ENCODE measurements around the gene LMOD3. TPM values are rescaled to one million over a fixed set of nuclear protein-coding genes. Genes with fewer than 3 reads are reported as not detected.

The LMOD3 gene
- total and polyA plus RNA-seq, 2 of the 8 experiments (the other 6 are each of a cell fraction or from before 2014, with no cell fraction given), result not detected

DNA sequence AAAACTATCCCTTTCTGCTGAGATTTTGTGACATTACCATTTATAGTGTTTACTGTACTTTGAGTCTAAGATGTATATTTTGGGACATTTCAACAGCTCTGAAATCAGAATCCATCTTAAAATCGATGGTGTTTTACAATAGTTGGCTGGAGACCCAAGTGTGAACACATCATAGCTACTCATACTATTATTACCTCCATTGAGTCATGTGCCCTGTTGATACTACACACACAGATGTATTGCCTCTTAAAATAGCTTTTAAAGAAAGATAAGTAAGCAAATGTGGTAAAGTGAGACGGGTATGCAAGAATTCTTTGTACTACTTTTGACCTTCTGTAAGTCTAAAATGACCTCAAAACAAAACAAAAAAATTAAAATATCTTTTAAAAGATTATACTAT is 6.7 kb downstream of the LMOD3 start (continued):
- no peak for TF ChIP-seq NRF1 (IDR thresholded peaks at IDR 0.05; ENCODE audit: low read depth, low read length)
- TF ChIP-seq SAP30 (IDR thresholded peaks at IDR 0.05; ENCODE audit: insufficient read depth, insufficient replicate concordance, low read length), result no peak
- TF ChIP-seq, protein P1, sequence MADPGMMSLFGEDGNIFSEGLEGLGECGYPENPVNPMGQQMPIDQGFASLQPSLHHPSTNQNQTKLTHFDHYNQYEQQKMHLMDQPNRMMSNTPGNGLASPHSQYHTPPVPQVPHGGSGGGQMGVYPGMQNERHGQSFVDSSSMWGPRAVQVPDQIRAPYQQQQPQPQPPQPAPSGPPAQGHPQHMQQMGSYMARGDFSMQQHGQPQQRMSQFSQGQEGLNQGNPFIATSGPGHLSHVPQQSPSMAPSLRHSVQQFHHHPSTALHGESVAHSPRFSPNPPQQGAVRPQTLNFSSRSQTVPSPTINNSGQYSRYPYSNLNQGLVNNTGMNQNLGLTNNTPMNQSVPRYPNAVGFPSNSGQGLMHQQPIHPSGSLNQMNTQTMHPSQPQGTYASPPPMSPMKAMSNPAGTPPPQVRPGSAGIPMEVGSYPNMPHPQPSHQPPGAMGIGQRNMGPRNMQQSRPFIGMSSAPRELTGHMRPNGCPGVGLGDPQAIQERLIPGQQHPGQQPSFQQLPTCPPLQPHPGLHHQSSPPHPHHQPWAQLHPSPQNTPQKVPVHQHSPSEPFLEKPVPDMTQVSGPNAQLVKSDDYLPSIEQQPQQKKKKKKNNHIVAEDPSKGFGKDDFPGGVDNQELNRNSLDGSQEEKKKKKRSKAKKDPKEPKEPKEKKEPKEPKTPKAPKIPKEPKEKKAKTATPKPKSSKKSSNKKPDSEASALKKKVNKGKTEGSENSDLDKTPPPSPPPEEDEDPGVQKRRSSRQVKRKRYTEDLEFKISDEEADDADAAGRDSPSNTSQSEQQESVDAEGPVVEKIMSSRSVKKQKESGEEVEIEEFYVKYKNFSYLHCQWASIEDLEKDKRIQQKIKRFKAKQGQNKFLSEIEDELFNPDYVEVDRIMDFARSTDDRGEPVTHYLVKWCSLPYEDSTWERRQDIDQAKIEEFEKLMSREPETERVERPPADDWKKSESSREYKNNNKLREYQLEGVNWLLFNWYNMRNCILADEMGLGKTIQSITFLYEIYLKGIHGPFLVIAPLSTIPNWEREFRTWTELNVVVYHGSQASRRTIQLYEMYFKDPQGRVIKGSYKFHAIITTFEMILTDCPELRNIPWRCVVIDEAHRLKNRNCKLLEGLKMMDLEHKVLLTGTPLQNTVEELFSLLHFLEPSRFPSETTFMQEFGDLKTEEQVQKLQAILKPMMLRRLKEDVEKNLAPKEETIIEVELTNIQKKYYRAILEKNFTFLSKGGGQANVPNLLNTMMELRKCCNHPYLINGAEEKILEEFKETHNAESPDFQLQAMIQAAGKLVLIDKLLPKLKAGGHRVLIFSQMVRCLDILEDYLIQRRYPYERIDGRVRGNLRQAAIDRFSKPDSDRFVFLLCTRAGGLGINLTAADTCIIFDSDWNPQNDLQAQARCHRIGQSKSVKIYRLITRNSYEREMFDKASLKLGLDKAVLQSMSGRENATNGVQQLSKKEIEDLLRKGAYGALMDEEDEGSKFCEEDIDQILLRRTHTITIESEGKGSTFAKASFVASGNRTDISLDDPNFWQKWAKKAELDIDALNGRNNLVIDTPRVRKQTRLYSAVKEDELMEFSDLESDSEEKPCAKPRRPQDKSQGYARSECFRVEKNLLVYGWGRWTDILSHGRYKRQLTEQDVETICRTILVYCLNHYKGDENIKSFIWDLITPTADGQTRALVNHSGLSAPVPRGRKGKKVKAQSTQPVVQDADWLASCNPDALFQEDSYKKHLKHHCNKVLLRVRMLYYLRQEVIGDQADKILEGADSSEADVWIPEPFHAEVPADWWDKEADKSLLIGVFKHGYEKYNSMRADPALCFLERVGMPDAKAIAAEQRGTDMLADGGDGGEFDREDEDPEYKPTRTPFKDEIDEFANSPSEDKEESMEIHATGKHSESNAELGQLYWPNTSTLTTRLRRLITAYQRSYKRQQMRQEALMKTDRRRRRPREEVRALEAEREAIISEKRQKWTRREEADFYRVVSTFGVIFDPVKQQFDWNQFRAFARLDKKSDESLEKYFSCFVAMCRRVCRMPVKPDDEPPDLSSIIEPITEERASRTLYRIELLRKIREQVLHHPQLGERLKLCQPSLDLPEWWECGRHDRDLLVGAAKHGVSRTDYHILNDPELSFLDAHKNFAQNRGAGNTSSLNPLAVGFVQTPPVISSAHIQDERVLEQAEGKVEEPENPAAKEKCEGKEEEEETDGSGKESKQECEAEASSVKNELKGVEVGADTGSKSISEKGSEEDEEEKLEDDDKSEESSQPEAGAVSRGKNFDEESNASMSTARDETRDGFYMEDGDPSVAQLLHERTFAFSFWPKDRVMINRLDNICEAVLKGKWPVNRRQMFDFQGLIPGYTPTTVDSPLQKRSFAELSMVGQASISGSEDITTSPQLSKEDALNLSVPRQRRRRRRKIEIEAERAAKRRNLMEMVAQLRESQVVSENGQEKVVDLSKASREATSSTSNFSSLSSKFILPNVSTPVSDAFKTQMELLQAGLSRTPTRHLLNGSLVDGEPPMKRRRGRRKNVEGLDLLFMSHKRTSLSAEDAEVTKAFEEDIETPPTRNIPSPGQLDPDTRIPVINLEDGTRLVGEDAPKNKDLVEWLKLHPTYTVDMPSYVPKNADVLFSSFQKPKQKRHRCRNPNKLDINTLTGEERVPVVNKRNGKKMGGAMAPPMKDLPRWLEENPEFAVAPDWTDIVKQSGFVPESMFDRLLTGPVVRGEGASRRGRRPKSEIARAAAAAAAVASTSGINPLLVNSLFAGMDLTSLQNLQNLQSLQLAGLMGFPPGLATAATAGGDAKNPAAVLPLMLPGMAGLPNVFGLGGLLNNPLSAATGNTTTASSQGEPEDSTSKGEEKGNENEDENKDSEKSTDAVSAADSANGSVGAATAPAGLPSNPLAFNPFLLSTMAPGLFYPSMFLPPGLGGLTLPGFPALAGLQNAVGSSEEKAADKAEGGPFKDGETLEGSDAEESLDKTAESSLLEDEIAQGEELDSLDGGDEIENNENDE (IDR thresholded peaks at IDR 0.05; ENCODE audit: insufficient replicate concordance, low read length), result no peak
- no peak for TF ChIP-seq CHD1 (IDR thresholded peaks at IDR 0.05; ENCODE audit: low read depth, low read length)
- no peak for TF ChIP-seq JUN (IDR thresholded peaks at IDR 0.05; ENCODE audit: low read depth, low read length)
- no peak for TF ChIP-seq TBP (IDR thresholded peaks at IDR 0.05; ENCODE audit: low read depth, low read length)
- no peak for TF ChIP-seq CHD2 (IDR thresholded peaks at IDR 0.05; ENCODE audit: low read length)

Data from H1 (cell line).